Ovary (tissue), 9 donors: ENCODE measurements around the gene BAIAP3. TPM values are rescaled to one million over a fixed set of nuclear protein-coding genes. Genes with fewer than 3 reads are reported as not detected.

Source experiments
- DNase-seq, 5 donors: peaks; one replicate each; pipeline ENCODE4 v3.0.0-alpha.2; 2019 to 2020
- H3K27ac ChIP-seq, 2 donors: fragments of 200-600 bp; one replicate each; pipeline versions ENCODE4 v1.5.1 to v1.8.0; 2019 to 2022
- H3K27me3 ChIP-seq: fragments of 200-600 bp; one replicate; pipeline ENCODE4 v1.8.0; 2022
- H3K36me3 ChIP-seq: fragments of 200-600 bp; sonication (generic); one replicate; pipeline ENCODE4 v1.5.1; 2019
- H3K4me1 ChIP-seq: one replicate; pipeline ENCODE4 v1.8.1; 2013; ENCODE audit warnings: mild to moderate bottlenecking, moderate library complexity; ENCODE audit not compliant: insufficient read depth
- H3K4me3 ChIP-seq: fragments of 200-600 bp; sonication (generic); one replicate; pipeline ENCODE4 v1.5.1; 2017
- H3K9me3 ChIP-seq, 2 donors: fragments of 200-600 bp in 1 of 2; sonication (generic) in 1 of 2; one replicate each; pipeline versions ENCODE4 v1.5.1 to v1.8.1; 2013 to 2019; ENCODE audit warnings: mild to moderate bottlenecking in 1 of 2, moderate library complexity in 1 of 2
- EP300 ChIP-seq: sonication (generic); formaldehyde crosslinking; IDR thresholded peaks from one replicate; pipeline ENCODE4 v1.6.1; 2017; ENCODE audit warnings: antibody characterized with exemption
- POLR2A ChIP-seq: fragments of 450-650 bp; IDR thresholded peaks from one replicate; pipeline ENCODE4 v1.6.1; 2017; ENCODE audit warnings: antibody characterized with exemption, mild to moderate bottlenecking, moderate library complexity
- WGBS, 3 donors: extraction: QIAGEN DNeasy Blood & Tissue Kit in 1 of 3; methylation state at CpG; one replicate each; pipeline versions ENCODE4 v1.1.5 to v1.1.7; 2013 to 2017; 5-methylcytosine and 5-hydroxymethylcytosine counted together
- intact Hi-C, 4 donors: fragments of 100-400 bp; cut with DNase I; formaldehyde crosslinking; loops; one replicate each; pipeline versions ENCODE4 v1.11.0 to v1.15.1; 2022 to 2023
- polyA plus RNA-seq, 2 donors: library from polyadenylated mRNA; stranded (reverse); fragments of 200-250 nt in 1 of 2; fragments of 350-450 nt in 1 of 2; fragmentation: Illumina TruSeq in 1 of 2; extraction: RNeasy Lipid Tissue Mini Kit (QIAGEN cat#74804) in 1 of 2; gene quantifications; one replicate each; pipeline ENCODE4 v1.2.3, GENCODE V29; 2013 to 2014
- total RNA-seq, 7 donors: library from RNA; depleted of rRNA in 2 of 7; stranded (reverse); fragments of >200 nt in 2 of 7; fragmentation: NEBNext Ultra II Directional in 3 of 7; extraction: Animal tissue kit (Norgen Biotek cat#: 25700) in 3 of 7; gene quantifications; one replicate each; pipeline versions ENCODE4 v1.1.0 to v1.2.4, GENCODE V29; 2016 to 2023
- TF ChIP-seq, protein P1 (sequence below), 3 donors: fragments of 450-650 bp in 2 of 3; fragments of 200-600 bp in 1 of 3; IDR thresholded peaks; one replicate each; pipeline versions ENCODE4 v1.5.1 to v1.8.0; 2016 to 2022; ENCODE audit warnings: antibody characterized with exemption in 3 of 3, mild to moderate bottlenecking in 1 of 3
- donor health status: DM: no; HTN: no; CAD: no; lungs with moderate emphysema.
- donor health status: DM: no; HTN: no; CAD: no.
- donor health status: Bipolar disorder and iron deficiency.
- donor health status: DM: yes; HTN: yes; CAD: no.
- donor health status: DM: no; HTN: no; CAD: no.
- donor health status: DM: yes; HTN: yes; CAD: no.

BAIAP3 gene
- total and polyA plus RNA-seq, 9 donors = 0.25 to 26.1 (median 1.2) TPM

DNA sequence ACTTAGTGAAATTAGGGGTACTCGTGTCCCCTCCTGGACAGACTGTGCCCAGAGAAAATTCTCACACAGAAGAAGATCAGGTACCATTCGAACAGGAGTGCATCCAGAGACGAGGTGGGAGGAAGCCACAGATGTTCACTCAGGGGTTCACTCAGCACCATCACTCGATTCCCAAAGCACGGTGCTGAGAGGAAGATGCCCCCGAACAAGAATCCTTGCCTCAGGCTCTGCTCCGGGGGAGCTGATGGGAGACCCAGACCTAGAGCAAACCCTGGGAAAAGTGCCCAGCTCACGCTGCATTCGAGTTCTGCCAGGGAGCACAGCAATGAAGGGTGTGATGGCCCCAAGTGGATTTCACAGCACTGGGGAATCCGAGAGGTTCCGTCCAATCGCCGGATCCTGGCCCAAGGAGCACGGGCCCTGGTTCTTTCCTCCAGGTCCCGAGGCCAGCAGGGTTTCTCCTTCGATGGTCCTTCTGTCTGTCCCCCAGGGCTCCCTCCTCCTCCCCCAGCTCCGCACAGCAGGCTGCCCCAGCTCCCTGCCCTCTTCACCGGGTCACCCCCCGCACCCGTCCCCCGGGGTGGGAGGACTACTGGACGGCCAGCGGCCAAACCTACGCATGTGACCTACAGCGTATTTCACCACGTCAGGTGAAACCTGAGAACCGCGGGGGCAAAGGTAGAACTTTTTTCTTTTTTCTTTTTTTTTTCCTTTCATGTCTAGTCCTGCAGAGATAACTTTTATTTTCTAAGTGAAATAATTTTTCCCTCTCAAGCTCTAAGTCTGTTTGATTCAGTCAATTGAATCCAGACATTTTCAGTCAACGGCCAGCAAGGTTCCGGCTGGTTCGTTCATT lies 34.2 kb upstream of the BAIAP3 start:
- H3K27me3 ChIP-seq = peaks cover 8% of the 10 kb centered on the region
- H3K4me3 ChIP-seq = no peak overlapping the region
- intact Hi-C loops = no loop called here
- DNase-seq = no peak
- H3K27ac ChIP-seq = no peak overlapping the region
- TF ChIP-seq, protein P1, sequence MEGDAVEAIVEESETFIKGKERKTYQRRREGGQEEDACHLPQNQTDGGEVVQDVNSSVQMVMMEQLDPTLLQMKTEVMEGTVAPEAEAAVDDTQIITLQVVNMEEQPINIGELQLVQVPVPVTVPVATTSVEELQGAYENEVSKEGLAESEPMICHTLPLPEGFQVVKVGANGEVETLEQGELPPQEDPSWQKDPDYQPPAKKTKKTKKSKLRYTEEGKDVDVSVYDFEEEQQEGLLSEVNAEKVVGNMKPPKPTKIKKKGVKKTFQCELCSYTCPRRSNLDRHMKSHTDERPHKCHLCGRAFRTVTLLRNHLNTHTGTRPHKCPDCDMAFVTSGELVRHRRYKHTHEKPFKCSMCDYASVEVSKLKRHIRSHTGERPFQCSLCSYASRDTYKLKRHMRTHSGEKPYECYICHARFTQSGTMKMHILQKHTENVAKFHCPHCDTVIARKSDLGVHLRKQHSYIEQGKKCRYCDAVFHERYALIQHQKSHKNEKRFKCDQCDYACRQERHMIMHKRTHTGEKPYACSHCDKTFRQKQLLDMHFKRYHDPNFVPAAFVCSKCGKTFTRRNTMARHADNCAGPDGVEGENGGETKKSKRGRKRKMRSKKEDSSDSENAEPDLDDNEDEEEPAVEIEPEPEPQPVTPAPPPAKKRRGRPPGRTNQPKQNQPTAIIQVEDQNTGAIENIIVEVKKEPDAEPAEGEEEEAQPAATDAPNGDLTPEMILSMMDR (IDR thresholded peaks at IDR 0.05) = no peak
- TF ChIP-seq POLR2A = no peak
- TF ChIP-seq EP300 = no peak
- 46 to 58% (median 49%) methylated on average over 31 of the region's 31 CpGs for WGBS, 3 donors
- H3K36me3 ChIP-seq = no peaks in the 10 kb centered on the region
- peaks cover 1% of the 10 kb centered on the region for H3K4me1 ChIP-seq
- H3K9me3 ChIP-seq = no peaks in the 10 kb centered on the region

DNA sequence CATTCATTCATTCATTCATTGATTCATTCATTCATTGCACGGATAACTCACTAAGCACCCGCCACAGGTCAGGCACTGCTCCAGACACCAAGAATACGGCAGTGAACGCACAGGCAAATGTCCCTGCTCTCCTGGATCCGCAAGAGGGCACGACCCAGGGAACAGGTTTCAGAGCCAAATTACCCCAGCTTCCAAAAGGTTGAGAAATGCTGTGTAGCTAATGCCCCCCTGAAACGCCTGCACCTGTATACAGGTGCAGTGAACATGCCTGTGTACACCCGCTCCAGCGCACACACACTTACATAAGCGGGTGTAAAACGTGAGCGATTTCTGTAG lies 33.6 kb upstream of the BAIAP3 start:
- H3K36me3 ChIP-seq = no peaks in the 10 kb centered on the region
- peaks cover 1% of the 10 kb centered on the region for H3K4me1 ChIP-seq
- intact Hi-C loops = no loop called here
- H3K9me3 ChIP-seq = no peaks in the 10 kb centered on the region
- peaks cover 8% of the 10 kb centered on the region for H3K27me3 ChIP-seq
- no peak for DNase-seq
- TF ChIP-seq EP300 (no peak), POLR2A (no peak)
- TF ChIP-seq, protein P1 (IDR thresholded peaks at IDR 0.05) = no peak
- H3K27ac ChIP-seq = no peak overlapping the region
- 67 to 78% (median 74%) methylated on average over 12 of the region's 12 CpGs for WGBS, 3 donors
- H3K4me3 ChIP-seq = no peak overlapping the region

DNA sequence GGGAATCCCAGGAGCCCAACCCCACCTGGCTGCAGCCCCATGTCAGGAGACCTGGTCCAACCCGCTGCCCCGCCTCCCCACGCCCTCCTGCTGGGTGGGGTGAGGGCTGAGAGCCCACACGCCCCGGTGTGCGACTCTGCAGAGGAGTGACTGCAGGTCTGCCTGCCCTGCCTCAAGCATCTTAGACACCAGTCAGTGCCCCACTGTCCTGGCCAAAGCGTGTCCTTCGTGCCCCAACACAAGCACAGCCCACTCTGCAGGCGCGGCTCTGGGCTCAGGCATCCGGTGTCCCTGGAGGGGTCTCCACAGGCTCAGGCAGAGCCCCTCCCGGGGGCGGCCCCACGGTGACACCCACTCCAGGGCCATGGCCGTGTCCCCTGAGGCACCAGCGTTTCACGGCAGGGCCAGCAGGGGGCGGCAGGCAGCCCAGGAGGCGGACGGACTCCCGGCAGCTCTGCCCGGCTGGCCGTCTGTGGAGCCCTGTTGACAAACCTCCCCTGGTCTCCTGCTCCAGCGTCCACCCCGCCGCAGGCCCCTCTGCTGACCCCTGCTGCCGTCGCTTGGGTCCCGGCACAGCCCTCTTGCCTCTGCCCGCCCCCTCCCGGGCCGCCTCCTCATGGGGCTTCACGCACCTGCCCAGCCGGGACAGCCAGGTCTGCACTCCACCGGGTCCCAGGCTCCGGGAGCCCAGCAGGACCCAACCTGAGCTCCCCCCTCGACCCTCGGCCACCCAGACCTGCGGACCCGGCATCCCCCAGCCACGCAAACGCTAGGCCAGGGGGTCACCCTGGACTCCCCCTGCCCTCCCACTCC lies 32.6 kb upstream of the BAIAP3 start:
- TF ChIP-seq, protein P1 (IDR thresholded peaks at IDR 0.05) = peak in 2 of 3 donors; percentile 39 to 50
- no peak for TF ChIP-seq EP300
- intact Hi-C loops = no loop called here
- DNase-seq = peak in 4 of 5 donors; percentile 29 to 68 (median 50)
- no peak overlapping the region for H3K27ac ChIP-seq
- peaks cover 8% of the 10 kb centered on the region for H3K27me3 ChIP-seq
- WGBS, 3 donors = 4 to 7% (median 4%) methylated on average over 19 to 42 of the region's 42 CpGs
- H3K36me3 ChIP-seq = no peaks in the 10 kb centered on the region
- H3K4me1 ChIP-seq = peaks cover 1% of the 10 kb centered on the region
- no peaks in the 10 kb centered on the region for H3K9me3 ChIP-seq
- H3K4me3 ChIP-seq = no peak overlapping the region

DNA sequence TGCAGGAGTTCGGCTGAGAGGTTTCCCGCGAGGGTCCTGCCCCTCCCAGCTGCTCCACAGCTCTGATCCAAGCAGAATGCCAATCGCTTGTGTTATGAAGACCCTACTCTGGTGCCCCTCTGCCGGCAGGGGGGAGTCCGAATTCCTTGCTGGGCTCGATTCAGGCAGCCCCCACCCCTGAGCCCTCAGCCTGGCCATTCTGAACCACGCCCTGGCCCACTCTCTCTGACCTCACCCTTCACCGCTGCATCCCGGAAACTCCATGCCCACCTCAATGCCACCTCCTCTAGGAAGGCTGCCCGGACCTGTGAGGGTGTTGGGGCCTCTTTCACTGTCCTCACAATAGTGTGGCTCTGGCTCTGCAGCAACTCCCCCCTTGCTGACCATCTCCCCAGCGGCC lies 31.9 kb upstream of the BAIAP3 start:
- Histone ChIP-seq H3K4me1 (peaks cover 1% of the 10 kb centered on the region), H3K9me3 (no peaks in the 10 kb centered on the region), H3K36me3 (no peaks in the 10 kb centered on the region), H3K4me3 (no peak overlapping the region), H3K27me3 (peaks cover 8% of the 10 kb centered on the region), H3K27ac (no peak overlapping the region)
- 59 to 78% (median 66%) methylated on average over 7 to 12 of the region's 12 CpGs for WGBS, 3 donors
- TF ChIP-seq POLR2A (no peak), EP300 (no peak)
- TF ChIP-seq, protein P1 (IDR thresholded peaks at IDR 0.05) = no peak
- intact Hi-C loops = no loop called here
- DNase-seq = no peak
